HCT116 (cell line): Measurements from ENCODE around the gene FARP1. TPM values are rescaled to one million over a fixed set of nuclear protein-coding genes. Genes with fewer than 3 reads are reported as not detected.

Experiments used
- ATAC-seq: fragments of 200-7000 bp; cut with Tn5 transposase; 2 replicates; pipeline ENCODE4 v1.9.1; 2020; ENCODE audit warnings: mild to moderate bottlenecking, moderate library complexity
- BruUV-seq: library from RNA; stranded (reverse); fragments of 400-500 nt; replicated peaks from 2 replicates; lab custom pipeline; 2021; lab: Mats Ljungman, UMichigan
- CTCF ChIA-PET: fragments of 300-600 bp; sonication (Branson Sonifier 250); formaldehyde crosslinking; loops from one replicate; lab custom pipeline; 2021; ENCODE audit warnings: antibody characterized with exemption; lab: Charles Lee
- POLR2A ChIA-PET: fragments of 300-600, 350-600 bp; sonication (Branson Sonifier 250); formaldehyde crosslinking; loops from one replicate; lab custom pipeline; 2021; ENCODE audit warnings: antibody characterized with exemption; lab: Charles Lee
- RAD21 ChIA-PET, 2 experiments: fragments of 300-600 bp; sonication (Branson Sonifier 250); formaldehyde crosslinking; loops; one replicate each; lab custom pipeline; 2023; ENCODE audit warnings: low total read pairs in 2 of 2; ENCODE audit not compliant: uncharacterized antibody in 2 of 2, unreplicated experiment in 2 of 2, low non-redundant PET in 1 of 2; lab: Charles Lee
- DNase-seq: peaks from one replicate; pipeline ENCODE4 v3.0.0-alpha.2; 2010; ENCODE audit warnings: low read depth, low spot score
- H2AFZ ChIP-seq: fragments of 200-600 bp; shearing (Covaris generic), sonication (generic); 2 replicates; pipeline ENCODE4 v1.6.1; 2017; ENCODE audit warnings: low read depth, mixed run types, mixed read lengths, antibody characterized with exemption, low read length; ENCODE audit not compliant: poor library complexity, severe bottlenecking
- H3K27ac ChIP-seq: 2 replicates; pipeline ENCODE4 v1.5.1; 2012; ENCODE audit warnings: low read depth, low read length
- H3K27me3 ChIP-seq: fragments of 200-600 bp; sonication (generic); 2 replicates; pipeline ENCODE4 v1.6.1; 2016; ENCODE audit warnings: mixed run types, low read length, mixed read lengths; ENCODE audit not compliant: insufficient read depth
- H3K36me3 ChIP-seq, 2 experiments: fragments of 200-500 bp in 1 of 2; fragments of 200-600 bp in 1 of 2; sonication (Bioruptor generic) in 1 of 2; sonication (generic) in 1 of 2; 2 replicates each; pipeline versions ENCODE4 v1.5.1 to v1.6.1; 2014 to 2016; ENCODE audit warnings: low read length in 2 of 2, inconsistent platforms in 1 of 2, mixed read lengths in 1 of 2, mixed run types in 1 of 2; ENCODE audit not compliant: insufficient read depth in 2 of 2, control insufficient read depth in 1 of 2
- H3K4me1 ChIP-seq, 2 experiments: fragments of 200-600 bp in 1 of 2; sonication (generic) in 1 of 2; 2 replicates each; pipeline versions ENCODE4 v1.5.1 to v1.6.1; 2012 to 2017; ENCODE audit warnings: low read length in 2 of 2, inconsistent platforms in 1 of 2, mild to moderate bottlenecking in 1 of 2, mixed read lengths in 1 of 2, mixed run types in 1 of 2, moderate library complexity in 1 of 2; ENCODE audit not compliant: insufficient read depth in 2 of 2, control insufficient read depth in 1 of 2
- H3K4me2 ChIP-seq: fragments of 200-600 bp; sonication (generic); 2 replicates; pipeline ENCODE4 v1.6.1; 2017; ENCODE audit warnings: mixed run types, low read length, mixed read lengths
- H3K4me3 ChIP-seq, 2 experiments: fragments of 200-600 bp in 1 of 2; sonication (generic) in 1 of 2; replicated peaks in 1 of 2; 2 replicates each; pipeline ENCODE4 v1.5.1; 2011 to 2016; ENCODE audit warnings: low read length in 2 of 2, control low read depth in 1 of 2, low read depth in 1 of 2, mild to moderate bottlenecking in 1 of 2, mixed read lengths in 1 of 2, mixed run types in 1 of 2
- H3K79me2 ChIP-seq: fragments of 200-600 bp; sonication (generic); 2 replicates; pipeline ENCODE4 v1.6.1; 2017; ENCODE audit warnings: mild to moderate bottlenecking, mixed run types, low read length, moderate library complexity, mixed read lengths; ENCODE audit not compliant: insufficient read depth
- H3K9ac ChIP-seq: fragments of 200-600 bp; sonication (generic); 2 replicates; pipeline ENCODE4 v1.6.1; 2016; ENCODE audit warnings: low read length, mixed read lengths
- H3K9me2 ChIP-seq: fragments of 200-600 bp; sonication (generic), shearing (Covaris generic); 2 replicates; pipeline ENCODE4 v1.6.1; 2017; ENCODE audit warnings: mixed run types, mild to moderate bottlenecking, moderate library complexity; ENCODE audit not compliant: insufficient read depth
- H3K9me3 ChIP-seq, 2 experiments: fragments of 200-500 bp in 1 of 2; fragments of 200-600 bp in 1 of 2; sonication (Bioruptor generic) in 1 of 2; sonication (generic) in 1 of 2; 2 replicates each; pipeline ENCODE4 v1.6.1; 2014 to 2017; ENCODE audit warnings: low read length in 2 of 2, mixed read lengths in 2 of 2, inconsistent platforms in 1 of 2, low read depth in 1 of 2, mild to moderate bottlenecking in 1 of 2, mixed run types in 1 of 2, moderate library complexity in 1 of 2; ENCODE audit not compliant: control insufficient read depth in 1 of 2, insufficient read depth in 1 of 2
- H4K20me1 ChIP-seq: fragments of 200-600 bp; sonication (generic), shearing (Covaris generic); 2 replicates; pipeline ENCODE4 v1.6.1; 2017; ENCODE audit warnings: mixed run types, mild to moderate bottlenecking, moderate library complexity; ENCODE audit not compliant: insufficient read depth
- CBX3 ChIP-seq: IDR thresholded peaks from 2 replicates; pipeline ENCODE4 v1.6.1; 2012; ENCODE audit warnings: low read depth
- CEBPB ChIP-seq: IDR thresholded peaks from 2 replicates; pipeline ENCODE4 v1.6.1; 2012; ENCODE audit warnings: low read depth
- ELF1 ChIP-seq: IDR thresholded peaks from 2 replicates; pipeline ENCODE4 v1.6.1; 2012; ENCODE audit warnings: low read depth, borderline replicate concordance
- EZH2 ChIP-seq: fragments of 200-600 bp; sonication (generic); IDR thresholded peaks from 2 replicates; pipeline ENCODE4 v1.6.1; 2017; ENCODE audit warnings: antibody characterized with exemption, mixed run types
- FOSL1 ChIP-seq: IDR thresholded peaks from 2 replicates; pipeline ENCODE4 v1.6.1; 2012; ENCODE audit warnings: low read depth
- POLR2AphosphoS5 ChIP-seq: IDR thresholded peaks from 2 replicates; pipeline ENCODE4 v1.6.1; 2011; ENCODE audit warnings: mild to moderate bottlenecking, low read depth, low read length, moderate library complexity
- RAD21 ChIP-seq: IDR thresholded peaks from 2 replicates; pipeline ENCODE4 v1.6.1; 2012; ENCODE audit warnings: low read depth, mild to moderate bottlenecking
- SP1 ChIP-seq: IDR thresholded peaks from 2 replicates; pipeline ENCODE4 v1.6.1; 2012; ENCODE audit warnings: low read depth
- TCF7L2 ChIP-seq: IDR thresholded peaks from 2 replicates; pipeline ENCODE4 v1.7.0; 2011; ENCODE audit warnings: borderline replicate concordance, inconsistent platforms; ENCODE audit not compliant: insufficient read depth, insufficient read length; ENCODE audit errors: extremely low read depth
- YY1 ChIP-seq: IDR thresholded peaks from 2 replicates; pipeline ENCODE4 v1.6.1; 2011; ENCODE audit warnings: low read length, low read depth, moderate library complexity, mild to moderate bottlenecking; ENCODE audit not compliant: insufficient replicate concordance; ENCODE audit errors: extremely low read depth
- ZBTB33 ChIP-seq: IDR thresholded peaks from 2 replicates; pipeline ENCODE4 v1.6.1; 2011; ENCODE audit warnings: mild to moderate bottlenecking, low read length, moderate library complexity; ENCODE audit not compliant: insufficient replicate concordance; ENCODE audit errors: extremely low read depth
- ZNF274 ChIP-seq: fragments of 200-500 bp; sonication (Bioruptor generic); IDR thresholded peaks from 2 replicates; pipeline ENCODE4 v1.6.1; 2014; ENCODE audit warnings: mild to moderate bottlenecking, low read depth, low read length, inconsistent platforms
- intact Hi-C: fragments of 100-400 bp; cut with micrococcal nuclease; formaldehyde crosslinking; loops from 2 replicates; pipeline ENCODE4 v1.10.0; 2022
- total RNA-seq: library from RNA; stranded (reverse); gene quantifications from one replicate; pipeline ENCODE4 v1.2.1, GENCODE V29; 2021; ENCODE audit not compliant: unreplicated experiment
- TF ChIP-seq, protein P1 (sequence below): IDR thresholded peaks from 2 replicates; pipeline ENCODE4 v1.6.1; 2012
- TF ChIP-seq, protein P2 (sequence below), 3 experiments: fragments of 200-600 bp in 1 of 3; sonication (generic) in 1 of 3; IDR thresholded peaks in 2 of 3; conservative IDR thresholded peaks in 1 of 3; 2 replicates each; pipeline ENCODE4 v1.5.1; 2012 to 2017; ENCODE audit warnings: low read depth in 2 of 3, low read length in 2 of 3, antibody characterized with exemption in 1 of 3, borderline replicate concordance in 1 of 3, control low read depth in 1 of 3, mild to moderate bottlenecking in 1 of 3, mixed read lengths in 1 of 3, mixed run types in 1 of 3, moderate library complexity in 1 of 3; ENCODE audit not compliant: insufficient read depth in 1 of 3
- TF ChIP-seq, protein P3 (sequence below): IDR thresholded peaks from 2 replicates; pipeline ENCODE4 v1.6.1; 2012

Gene FARP1
- total RNA-seq, 1 experiment from 2014 or later, result 30.5 TPM

- no peaks in the 10 kb centered on the region for H3K9me3 ChIP-seq
- H3K4me3 ChIP-seq, result no peak overlapping the region
- no peak overlapping the region for H2AFZ ChIP-seq
- DNase-seq, result no peak
- POLR2A ChIA-PET, result interaction anchor here (1.7 kb wide), 1 partner anchor 27 kb away, joined by 3 read pairs; no protein-coding TSS in a partner anchor
- TF ChIP-seq POLR2AphosphoS5 (no peak), ZBTB33 (no peak), SP1 (no peak), ELF1 (no peak), FOSL1 (no peak), EZH2 (no peak), YY1 (no peak), RAD21 (no peak), ZNF274 (no peak), CBX3 (no peak), TCF7L2 (no peak), CEBPB (no peak)
- TF ChIP-seq, protein P1, sequence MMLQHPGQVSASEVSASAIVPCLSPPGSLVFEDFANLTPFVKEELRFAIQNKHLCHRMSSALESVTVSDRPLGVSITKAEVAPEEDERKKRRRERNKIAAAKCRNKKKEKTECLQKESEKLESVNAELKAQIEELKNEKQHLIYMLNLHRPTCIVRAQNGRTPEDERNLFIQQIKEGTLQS, result no peak
- TF ChIP-seq, protein P2, sequence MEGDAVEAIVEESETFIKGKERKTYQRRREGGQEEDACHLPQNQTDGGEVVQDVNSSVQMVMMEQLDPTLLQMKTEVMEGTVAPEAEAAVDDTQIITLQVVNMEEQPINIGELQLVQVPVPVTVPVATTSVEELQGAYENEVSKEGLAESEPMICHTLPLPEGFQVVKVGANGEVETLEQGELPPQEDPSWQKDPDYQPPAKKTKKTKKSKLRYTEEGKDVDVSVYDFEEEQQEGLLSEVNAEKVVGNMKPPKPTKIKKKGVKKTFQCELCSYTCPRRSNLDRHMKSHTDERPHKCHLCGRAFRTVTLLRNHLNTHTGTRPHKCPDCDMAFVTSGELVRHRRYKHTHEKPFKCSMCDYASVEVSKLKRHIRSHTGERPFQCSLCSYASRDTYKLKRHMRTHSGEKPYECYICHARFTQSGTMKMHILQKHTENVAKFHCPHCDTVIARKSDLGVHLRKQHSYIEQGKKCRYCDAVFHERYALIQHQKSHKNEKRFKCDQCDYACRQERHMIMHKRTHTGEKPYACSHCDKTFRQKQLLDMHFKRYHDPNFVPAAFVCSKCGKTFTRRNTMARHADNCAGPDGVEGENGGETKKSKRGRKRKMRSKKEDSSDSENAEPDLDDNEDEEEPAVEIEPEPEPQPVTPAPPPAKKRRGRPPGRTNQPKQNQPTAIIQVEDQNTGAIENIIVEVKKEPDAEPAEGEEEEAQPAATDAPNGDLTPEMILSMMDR (IDR thresholded peaks at IDR 0.05 in 2 of 3, conservative IDR thresholded peaks at IDR 0.05 in 1 of 3; ENCODE audit: borderline replicate concordance in 1 of 3, insufficient read depth in 1 of 3, low read depth in 2 of 3, low read length in 2 of 3), result no peak
- TF ChIP-seq, protein P3, sequence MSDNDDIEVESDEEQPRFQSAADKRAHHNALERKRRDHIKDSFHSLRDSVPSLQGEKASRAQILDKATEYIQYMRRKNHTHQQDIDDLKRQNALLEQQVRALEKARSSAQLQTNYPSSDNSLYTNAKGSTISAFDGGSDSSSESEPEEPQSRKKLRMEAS, result no peak
- TF ChIP-seq, all 23 proteins: peak for 0
- H3K9me2 ChIP-seq, result no peaks in the 10 kb centered on the region
- intact Hi-C loops, result no loop called here
- peaks cover 18% of the 10 kb centered on the region; the same call in 1 of the 2 replicates for H3K79me2 ChIP-seq
- H4K20me1 ChIP-seq, result no peaks in the 10 kb centered on the region
- H3K27me3 ChIP-seq, result no peaks in the 10 kb centered on the region
- H3K9ac ChIP-seq, result no peak overlapping the region
- CTCF ChIA-PET, result no interaction called here
- no peaks in the 10 kb centered on the region for H3K4me1 ChIP-seq
- no peak overlapping the region for H3K4me2 ChIP-seq
- H3K27ac ChIP-seq, result no peak overlapping the region
- RAD21 ChIA-PET, result no interaction called here
- no TSS peak for BruUV-seq
- H3K36me3 ChIP-seq, result peaks cover 32 to 34% of the 10 kb centered on the region in 2 experiments; a peak in 3 of 4 replicates
- ATAC-seq, result no peak
These were observed 314.2 kb downstream of the FARP1 start for GRCh38 chr13:98457053-98457452.
